Muscle layer of duodenum (tissue), 2 donors: Measurements from ENCODE around the gene SELENON.

Source experiments
- H3K27ac ChIP-seq: one replicate; pipeline ENCODE4 v1.7.0; 2013; ENCODE audit warnings: mild to moderate bottlenecking, low read length
- H3K27me3 ChIP-seq: one replicate; pipeline ENCODE4 v1.7.0; 2013; ENCODE audit warnings: low read depth, mild to moderate bottlenecking, control low read depth, low read length
- H3K36me3 ChIP-seq, 2 donors: one replicate each; pipeline ENCODE4 v1.7.0; 2013; ENCODE audit warnings: low read length in 2 of 2, control low read depth in 1 of 2, mild to moderate bottlenecking in 1 of 2; ENCODE audit not compliant: insufficient read depth in 2 of 2, control insufficient read depth in 1 of 2
- H3K4me1 ChIP-seq, 2 donors: one replicate each; pipeline ENCODE4 v1.7.0; 2013; ENCODE audit warnings: low read length in 2 of 2, mild to moderate bottlenecking in 2 of 2, control low read depth in 1 of 2, moderate library complexity in 1 of 2; ENCODE audit not compliant: insufficient read depth in 2 of 2, control insufficient read depth in 1 of 2
- H3K4me3 ChIP-seq, 2 donors: one replicate each; pipeline ENCODE4 v1.7.0; 2013; ENCODE audit warnings: low read length in 2 of 2, low read depth in 1 of 2, mild to moderate bottlenecking in 1 of 2
- H3K9me3 ChIP-seq, 2 donors: one replicate each; pipeline ENCODE4 v1.7.0; 2013; ENCODE audit warnings: low read length in 2 of 2, control low read depth in 1 of 2, mild to moderate bottlenecking in 1 of 2; ENCODE audit not compliant: control insufficient read depth in 1 of 2
- donor health status: healthy.

SELENON gene

GRCh38 chr1:25807480-25808390 is 7.7 kb downstream of the SELENON start:
- H3K9me3 ChIP-seq, result no peaks in the 10 kb centered on the region
- H3K27ac ChIP-seq, result no peak overlapping the region
- no peak overlapping the region for H3K4me3 ChIP-seq
- no peaks in the 10 kb centered on the region for H3K27me3 ChIP-seq
- peaks cover 0 to 32% of the 10 kb centered on the region in 2 donors for H3K4me1 ChIP-seq
- peaks cover 10 to 48% of the 10 kb centered on the region in 2 donors for H3K36me3 ChIP-seq

GRCh38 chr1:25808481-25809244 is 8.7 kb downstream of the SELENON start:
- Histone ChIP-seq H3K4me1 (peaks cover 0 to 26% of the 10 kb centered on the region in 2 donors), H3K4me3 (no peak overlapping the region), H3K27ac (no peak overlapping the region), H3K9me3 (no peaks in the 10 kb centered on the region), H3K27me3 (no peaks in the 10 kb centered on the region), H3K36me3 (peaks cover 14 to 50% of the 10 kb centered on the region in 2 donors)

- H3K4me3 ChIP-seq, result no peak overlapping the region
- peaks cover 14 to 57% of the 10 kb centered on the region in 2 donors for H3K36me3 ChIP-seq
- H3K4me1 ChIP-seq, result peaks cover 0 to 21% of the 10 kb centered on the region in 2 donors
- H3K9me3 ChIP-seq, result no peaks in the 10 kb centered on the region
- no peaks in the 10 kb centered on the region for H3K27me3 ChIP-seq
- H3K27ac ChIP-seq, result no peak overlapping the region
Measured at GRCh38 chr1:25809283-25809926, 9.4 kb downstream of the SELENON start.

- Histone ChIP-seq H3K27ac (no peak overlapping the region), H3K4me3 (no peak overlapping the region), H3K36me3 (peaks cover 14 to 62% of the 10 kb centered on the region in 2 donors), H3K4me1 (peaks cover 0 to 21% of the 10 kb centered on the region in 2 donors), H3K27me3 (no peaks in the 10 kb centered on the region), H3K9me3 (no peaks in the 10 kb centered on the region)
Measured at GRCh38 chr1:25809929-25810328, 9.9 kb downstream of the SELENON start.

GRCh38 chr1:25810341-25811299 is 10.6 kb downstream of the SELENON start:
- Histone ChIP-seq H3K4me3 (no peak overlapping the region), H3K4me1 (peaks cover 0 to 20% of the 10 kb centered on the region in 2 donors), H3K36me3 (peaks cover 17 to 62% of the 10 kb centered on the region in 2 donors), H3K27ac (no peak overlapping the region), H3K27me3 (no peaks in the 10 kb centered on the region), H3K9me3 (no peaks in the 10 kb centered on the region)

GRCh38 chr1:25811384-25812082 is 11.5 kb downstream of the SELENON start:
- Histone ChIP-seq H3K4me1 (peaks cover 0 to 11% of the 10 kb centered on the region in 2 donors), H3K27ac (no peak overlapping the region), H3K27me3 (no peaks in the 10 kb centered on the region), H3K9me3 (no peaks in the 10 kb centered on the region), H3K36me3 (peaks cover 23 to 64% of the 10 kb centered on the region in 2 donors), H3K4me3 (no peak overlapping the region)

GRCh38 chr1:25813071-25813733 is 13.2 kb downstream of the SELENON start:
- no peaks in the 10 kb centered on the region for H3K9me3 ChIP-seq
- H3K27me3 ChIP-seq, result no peaks in the 10 kb centered on the region
- H3K36me3 ChIP-seq, result peaks cover 18 to 58% of the 10 kb centered on the region in 2 donors
- no peak overlapping the region for H3K27ac ChIP-seq
- H3K4me1 ChIP-seq, result peaks cover 0 to 10% of the 10 kb centered on the region in 2 donors
- no peak overlapping the region for H3K4me3 ChIP-seq

- Histone ChIP-seq H3K36me3 (peaks cover 18 to 52% of the 10 kb centered on the region in 2 donors), H3K27ac (no peak overlapping the region), H3K27me3 (no peaks in the 10 kb centered on the region), H3K4me3 (no peak overlapping the region), H3K4me1 (peaks cover 1 to 17% of the 10 kb centered on the region in 2 donors), H3K9me3 (no peaks in the 10 kb centered on the region)
Measured at GRCh38 chr1:25813734-25814471, 13.9 kb downstream of the SELENON start.

- Histone ChIP-seq H3K27me3 (no peaks in the 10 kb centered on the region), H3K9me3 (no peaks in the 10 kb centered on the region), H3K36me3 (peaks cover 18 to 45% of the 10 kb centered on the region in 2 donors), H3K4me3 (no peak overlapping the region), H3K27ac (no peak overlapping the region), H3K4me1 (peaks cover 4 to 19% of the 10 kb centered on the region in 2 donors)
Measured at GRCh38 chr1:25814549-25815087, 14.6 kb downstream of the SELENON start.
